Natural killer cell treated with Interleukin-12 subunit alpha and Interleukin-12 subunit beta and Interleukin-15 and Interleukin-18, amount 100 ng/mL, for 72 hours (primary cell): ENCODE results near the gene CXorf58. TPM values are rescaled to one million over a fixed set of nuclear protein-coding genes. Genes with fewer than 3 reads are reported as not detected.
"Not testable (repeated sequence)": the region's sequence is repeated elsewhere in the genome, so short reads cannot be mapped to it uniquely, and the experiment has no call there.

Source experiments
- ATAC-seq, 2 donors: fragments of 150-1000 bp; cut with Tn5 transposase in 1 of 2; sonication (Bioruptor Pico), chemical (Tn5 transposase) in 1 of 2; 2 replicates each; pipeline ENCODE4 v1.10.0; 2021
- DNase-seq: peaks from one replicate; pipeline ENCODE4 v3.0.0; 2022; ENCODE audit warnings: low spot score
- H3K27ac Mint-ChIP-seq, 2 donors: 1 replicate in 1 of 2; 2 replicates in 1 of 2; pipeline ENCODE4 v1.8.0; 2022; ENCODE audit warnings: mixed read lengths in 2 of 2, mild to moderate bottlenecking in 1 of 2, moderate library complexity in 1 of 2
- H3K27me3 Mint-ChIP-seq, 2 donors: 1 replicate in 1 of 2; 2 replicates in 1 of 2; pipeline ENCODE4 v1.8.0; 2022; ENCODE audit warnings: mixed read lengths in 2 of 2
- H3K36me3 Mint-ChIP-seq: one replicate; pipeline ENCODE4 v1.8.0; 2022; ENCODE audit warnings: mixed read lengths
- H3K4me1 Mint-ChIP-seq, 2 donors: 1 replicate in 1 of 2; 2 replicates in 1 of 2; pipeline ENCODE4 v1.8.0; 2022; ENCODE audit warnings: low read depth in 2 of 2, mixed read lengths in 2 of 2, mild to moderate bottlenecking in 1 of 2
- H3K4me3 Mint-ChIP-seq: one replicate; pipeline ENCODE4 v1.8.0; 2022; ENCODE audit warnings: mixed read lengths
- H3K9me3 Mint-ChIP-seq: 2 replicates; pipeline ENCODE4 v1.8.0; 2022; ENCODE audit warnings: mixed read lengths
- total RNA-seq, 2 donors: library from RNA; stranded (reverse); gene quantifications; one replicate each; pipeline ENCODE4 v1.2.3, GENCODE V29; 2022

The CXorf58 gene
- total RNA-seq, 2 donors from 2014 or later: not detected

- ATAC-seq (no peak), DNase-seq (no peak)
- Mint-ChIP-seq H3K27ac (no peak overlapping the region), H3K4me3 (no peak overlapping the region), H3K36me3 (no peaks in the 10 kb centered on the region), H3K4me1 (peaks cover 7% of the 10 kb centered on the region in 2 donors), H3K9me3 (no peaks in the 10 kb centered on the region), H3K27me3 (peaks cover 0 to 8% of the 10 kb centered on the region in 2 donors)
Observed at GRCh38 chrX:23887918-23888317, 19.9 kb upstream of the CXorf58 start.

DNA sequence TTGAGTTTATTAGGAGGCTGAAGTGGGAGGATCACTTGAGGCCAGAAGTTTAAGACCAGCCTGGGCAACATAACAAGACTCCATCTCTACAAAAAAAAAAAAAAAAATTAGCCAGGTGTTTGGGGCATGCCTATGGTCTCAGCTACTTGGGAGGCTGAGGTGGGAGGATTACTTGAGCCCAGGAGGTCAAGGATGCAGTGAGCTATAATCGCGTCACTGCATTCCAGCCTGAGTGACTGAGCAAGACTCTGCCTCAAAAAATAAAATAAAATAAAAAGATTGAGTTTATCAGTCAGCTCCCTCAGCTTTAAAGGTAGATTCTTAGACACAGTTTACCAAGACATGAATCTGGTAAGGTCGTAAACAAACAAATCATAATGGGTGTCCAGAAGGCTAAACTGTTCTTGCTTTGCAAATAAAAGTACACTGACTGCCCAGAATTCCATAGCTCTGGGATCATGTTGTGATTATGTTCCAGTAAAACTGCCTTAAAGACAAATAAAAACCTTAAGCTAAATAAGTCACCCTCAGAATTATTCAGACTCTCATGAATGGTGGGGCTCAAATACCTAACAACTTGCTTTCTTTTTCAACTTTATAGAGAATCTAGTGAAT lies 18.8 kb upstream of the CXorf58 start:
- no peak overlapping the region for H3K4me3 Mint-ChIP-seq
- ATAC-seq (no peak), DNase-seq (no peak)
- no peaks in the 10 kb centered on the region for H3K9me3 Mint-ChIP-seq
- H3K36me3 Mint-ChIP-seq: no peaks in the 10 kb centered on the region
- no peak overlapping the region for H3K27ac Mint-ChIP-seq
- peaks cover 0 to 4% of the 10 kb centered on the region in 2 donors for H3K27me3 Mint-ChIP-seq
- peaks cover 2 to 7% of the 10 kb centered on the region in 2 donors for H3K4me1 Mint-ChIP-seq

DNA sequence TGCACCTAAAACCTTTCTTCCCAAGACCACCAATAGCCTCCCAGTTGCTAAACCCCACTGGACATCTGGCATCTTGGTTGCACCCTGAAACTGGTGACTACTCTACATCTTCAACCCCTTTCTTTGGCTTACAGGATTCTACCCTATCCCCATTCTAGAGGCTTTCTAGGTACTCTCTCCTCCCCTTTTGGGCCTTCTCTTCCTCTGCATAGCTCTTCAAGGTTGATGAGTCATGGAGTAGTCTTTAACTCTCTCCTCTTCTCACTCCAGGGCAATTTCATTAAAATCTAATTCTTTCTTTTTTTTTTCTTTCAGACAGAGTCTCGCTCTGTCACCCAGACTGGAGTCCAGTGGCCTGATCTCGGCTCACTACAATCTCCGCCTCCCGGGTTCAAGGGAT lies 16.9 kb upstream of the CXorf58 start:
- Mint-ChIP-seq H3K36me3 (no peaks in the 10 kb centered on the region), H3K9me3 (no peaks in the 10 kb centered on the region), H3K27me3 (peaks cover 0 to 2% of the 10 kb centered on the region in 2 donors), H3K27ac (no peak overlapping the region), H3K4me3 (no peak overlapping the region), H3K4me1 (peaks cover 0 to under 1% of the 10 kb centered on the region in 2 donors)
- ATAC-seq (no peak), DNase-seq (no peak)

DNA sequence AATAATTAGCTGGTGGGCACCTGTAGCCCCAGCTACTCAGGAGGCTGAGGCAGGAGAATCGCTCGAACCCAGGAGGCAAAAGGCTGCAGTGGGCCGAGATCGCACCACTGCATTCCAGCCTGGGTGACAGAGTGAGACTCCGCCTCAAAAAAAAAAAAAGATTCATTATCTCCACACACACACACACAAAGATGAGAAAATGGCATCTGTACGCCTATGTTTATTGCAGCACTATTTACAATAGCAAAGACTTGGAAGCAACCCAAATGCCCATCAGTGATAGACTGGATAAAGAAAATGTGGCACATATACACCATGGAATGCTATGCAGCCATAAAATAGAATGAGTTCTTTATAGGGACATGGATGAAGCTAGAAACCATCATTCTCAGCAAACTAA lies 12.8 kb upstream of the CXorf58 start:
- not testable (repeated sequence) for H3K36me3 Mint-ChIP-seq, H3K4me3 Mint-ChIP-seq, DNase-seq, H3K9me3 Mint-ChIP-seq, H3K4me1 Mint-ChIP-seq, H3K27me3 Mint-ChIP-seq, H3K27ac Mint-ChIP-seq, ATAC-seq

- not testable (repeated sequence) for H3K4me1 Mint-ChIP-seq, H3K36me3 Mint-ChIP-seq, H3K27ac Mint-ChIP-seq, H3K4me3 Mint-ChIP-seq, H3K27me3 Mint-ChIP-seq, H3K9me3 Mint-ChIP-seq, DNase-seq, ATAC-seq
Observed at GRCh38 chrX:23896539-23896938, 11.3 kb upstream of the CXorf58 start.

DNA sequence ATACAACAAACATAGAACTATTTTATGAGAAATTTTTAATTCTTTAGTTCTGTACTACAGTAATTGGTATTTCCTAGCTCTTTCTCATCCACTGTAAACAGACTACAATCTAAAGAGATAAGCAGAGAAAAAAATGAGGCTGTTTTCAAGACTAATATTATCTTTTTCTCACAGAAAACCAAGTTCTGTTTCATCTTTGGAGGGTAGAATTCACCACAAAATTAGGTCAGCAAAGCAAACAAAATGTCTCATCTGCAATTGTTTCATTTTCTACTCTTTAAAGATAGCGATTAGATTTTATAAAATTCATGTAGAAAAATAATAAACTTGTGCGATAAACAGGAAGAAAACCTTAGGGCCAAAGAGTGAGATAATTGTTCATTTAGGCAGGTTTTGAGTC lies 10.8 kb upstream of the CXorf58 start:
- no peak overlapping the region for H3K27ac Mint-ChIP-seq
- DNase-seq: no peak
- H3K9me3 Mint-ChIP-seq: no peaks in the 10 kb centered on the region
- ATAC-seq: no peak
- no peaks in the 10 kb centered on the region for H3K36me3 Mint-ChIP-seq
- H3K27me3 Mint-ChIP-seq: peaks cover 0 to 2% of the 10 kb centered on the region in 2 donors
- H3K4me1 Mint-ChIP-seq: no peaks in the 10 kb centered on the region
- no peak overlapping the region for H3K4me3 Mint-ChIP-seq

DNA sequence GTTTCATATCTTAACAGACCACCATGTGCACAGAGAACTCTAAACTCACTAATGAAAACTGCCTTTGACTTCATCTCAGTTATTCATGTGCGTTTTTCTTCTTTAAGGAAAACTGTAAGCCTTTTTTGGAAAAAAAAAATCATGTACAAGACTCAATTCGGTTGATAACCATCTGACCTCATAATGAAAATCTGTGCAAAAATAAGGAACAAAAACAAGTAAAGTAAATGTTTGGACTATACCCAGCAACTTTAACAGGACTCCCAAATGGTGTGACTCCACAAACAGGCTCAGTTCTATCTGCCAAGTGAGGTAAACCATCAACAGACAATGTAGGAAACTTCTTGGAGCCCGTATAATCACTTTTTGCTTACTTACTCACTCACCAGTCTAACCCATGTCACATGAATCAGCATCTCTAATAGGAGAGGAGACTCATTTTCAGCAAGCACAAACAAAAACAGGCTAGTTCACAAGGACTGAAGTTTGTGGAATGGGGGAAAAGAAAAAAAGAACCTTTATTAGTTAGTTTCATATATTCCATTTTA lies 9.3 kb upstream of the CXorf58 start:
- no peaks in the 10 kb centered on the region for H3K4me1 Mint-ChIP-seq
- no peaks in the 10 kb centered on the region for H3K36me3 Mint-ChIP-seq
- no peak overlapping the region for H3K27ac Mint-ChIP-seq
- H3K9me3 Mint-ChIP-seq: no peaks in the 10 kb centered on the region
- H3K27me3 Mint-ChIP-seq: peaks cover 0 to 2% of the 10 kb centered on the region in 2 donors
- H3K4me3 Mint-ChIP-seq: no peak overlapping the region
- ATAC-seq (no peak), DNase-seq (no peak)

DNA sequence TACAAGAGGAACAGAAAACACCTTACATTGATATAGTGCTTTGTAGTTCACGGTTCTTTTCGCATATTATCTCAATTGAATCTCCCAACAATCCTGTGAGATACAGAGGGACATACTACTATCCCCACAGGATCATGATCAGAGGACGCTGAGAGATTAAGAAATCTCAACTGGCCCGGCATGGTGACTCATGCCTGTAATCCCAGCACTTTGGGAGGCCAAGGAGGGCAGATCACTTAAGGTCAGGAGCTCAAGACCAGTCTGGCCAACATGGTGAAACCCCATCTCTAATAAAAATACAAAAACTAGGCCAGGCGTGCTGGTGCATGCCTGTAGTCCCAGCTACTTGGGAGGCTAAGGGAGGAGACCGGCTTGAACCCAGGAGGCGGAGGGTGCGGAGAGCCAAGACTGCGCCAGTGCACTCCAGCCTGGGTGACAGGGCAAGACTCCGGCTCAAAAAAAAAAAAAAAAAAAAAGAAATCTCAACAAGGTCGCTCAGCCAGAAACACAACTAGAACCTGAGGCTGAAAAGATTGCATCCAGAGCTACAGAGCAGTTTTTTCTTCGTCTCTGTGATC lies 7.5 kb upstream of the CXorf58 start:
- ATAC-seq (no peak), DNase-seq (no peak)
- Mint-ChIP-seq H3K9me3 (no peaks in the 10 kb centered on the region), H3K4me3 (no peak overlapping the region), H3K4me1 (peaks cover 2 to 5% of the 10 kb centered on the region in 2 donors), H3K36me3 (no peaks in the 10 kb centered on the region), H3K27ac (no peak overlapping the region), H3K27me3 (no peaks in the 10 kb centered on the region)

GRCh38 chrX:23901060-23901459 lies 6.7 kb upstream of the CXorf58 start:
- no peak for DNase-seq

DNA sequence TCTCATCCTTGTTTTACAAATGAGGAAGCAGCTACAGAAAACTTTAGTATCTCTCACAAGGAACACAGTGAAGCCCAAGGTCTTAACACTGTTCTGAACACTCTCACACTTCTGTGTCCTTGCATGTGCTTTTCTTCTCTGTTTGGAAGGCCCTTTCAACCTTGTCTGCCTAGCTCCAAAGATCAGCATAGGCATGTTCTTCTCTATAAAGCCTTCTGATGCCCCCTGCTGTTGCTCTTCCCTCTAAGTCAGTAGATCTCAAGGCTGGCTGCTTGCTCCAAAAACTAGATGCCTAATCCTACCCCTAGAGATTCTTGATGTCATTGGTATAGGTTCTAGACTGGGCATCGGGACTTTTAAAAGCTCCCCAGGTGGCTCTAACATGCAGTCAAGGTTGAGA lies 6.0 kb upstream of the CXorf58 start:
- peak; percentile 75 for ATAC-seq
- no peak overlapping the region for H3K4me3 Mint-ChIP-seq
- no peak for DNase-seq
- peaks cover 2 to 5% of the 10 kb centered on the region in 2 donors for H3K4me1 Mint-ChIP-seq
- no peaks in the 10 kb centered on the region for H3K9me3 Mint-ChIP-seq
- H3K36me3 Mint-ChIP-seq: no peaks in the 10 kb centered on the region
- no peak overlapping the region for H3K27ac Mint-ChIP-seq
- H3K27me3 Mint-ChIP-seq: no peaks in the 10 kb centered on the region

More at GRCh38 chrX:23901060-23901459, 6.7 kb upstream of the CXorf58 start:
- Mint-ChIP-seq H3K4me3 (no peak overlapping the region), H3K27ac (no peak overlapping the region), H3K4me1 (peaks cover 2 to 5% of the 10 kb centered on the region in 2 donors), H3K9me3 (no peaks in the 10 kb centered on the region), H3K27me3 (no peaks in the 10 kb centered on the region), H3K36me3 (no peaks in the 10 kb centered on the region)
- peak; percentile 75 to 85 for ATAC-seq

- H3K4me3 Mint-ChIP-seq: no peak overlapping the region
- DNase-seq (no peak), ATAC-seq (no peak)
- H3K36me3 Mint-ChIP-seq: no peaks in the 10 kb centered on the region
- H3K27me3 Mint-ChIP-seq: no peaks in the 10 kb centered on the region
- peaks cover 2 to 5% of the 10 kb centered on the region in 2 donors for H3K4me1 Mint-ChIP-seq
- H3K27ac Mint-ChIP-seq: no peak overlapping the region
- no peaks in the 10 kb centered on the region for H3K9me3 Mint-ChIP-seq
Observed at GRCh38 chrX:23902419-23902818, 5.4 kb upstream of the CXorf58 start.

DNA sequence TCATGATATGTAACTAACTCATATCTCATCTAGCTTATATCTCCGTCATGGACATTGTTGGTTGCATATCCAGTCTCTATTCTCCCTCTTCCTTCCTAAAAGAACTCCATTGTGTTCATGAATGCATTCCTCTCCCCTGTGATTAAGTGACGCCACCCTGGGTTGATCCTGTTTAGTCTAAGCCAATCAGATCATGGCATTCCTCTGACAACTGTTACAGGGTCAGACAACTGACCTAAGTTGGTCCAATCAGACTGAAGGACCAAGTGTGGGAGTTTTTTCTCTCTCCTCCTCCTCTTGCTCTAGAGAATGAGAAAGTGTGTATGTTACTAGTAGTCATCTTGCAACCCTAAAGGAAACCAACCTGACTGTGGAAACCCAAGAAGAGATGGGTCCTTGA lies 3.7 kb upstream of the CXorf58 start:
- Mint-ChIP-seq H3K9me3 (no peaks in the 10 kb centered on the region), H3K27me3 (no peaks in the 10 kb centered on the region), H3K4me3 (no peak overlapping the region), H3K36me3 (no peaks in the 10 kb centered on the region), H3K27ac (no peak overlapping the region), H3K4me1 (peaks cover 8 to 12% of the 10 kb centered on the region in 2 donors)
- DNase-seq (no peak), ATAC-seq (no peak)

DNA sequence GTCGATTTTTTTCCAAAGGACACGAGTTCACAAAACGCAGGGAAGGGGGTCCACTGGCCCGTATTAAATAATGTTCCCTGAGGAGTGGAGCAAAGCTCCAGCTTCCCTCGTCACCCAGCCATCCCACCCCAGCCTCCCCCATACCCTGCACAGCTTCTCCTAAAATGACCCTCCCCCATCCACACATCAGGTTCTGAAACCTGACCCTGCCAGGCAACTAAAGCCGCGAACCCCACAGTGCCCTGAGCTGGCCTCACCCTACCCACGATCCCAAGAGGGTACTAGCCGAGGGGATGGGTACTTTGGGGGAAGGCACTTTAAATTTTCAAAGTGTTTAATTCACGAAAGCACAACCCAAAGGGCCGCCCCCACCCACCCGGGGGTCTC lies 702 bp upstream of the CXorf58 start:
- Mint-ChIP-seq H3K27me3 (no peaks in the 10 kb centered on the region), H3K27ac (peak overlapping the region; percentile 63 to 76), H3K9me3 (no peaks in the 10 kb centered on the region), H3K4me1 (peaks cover 8 to 12% of the 10 kb centered on the region in 2 donors), H3K36me3 (no peaks in the 10 kb centered on the region), H3K4me3 (peak overlapping the region; percentile 70)
- ATAC-seq: no peak
- no peak for DNase-seq

- Mint-ChIP-seq H3K36me3 (no peaks in the 10 kb centered on the region), H3K27me3 (no peaks in the 10 kb centered on the region), H3K27ac (peak overlapping the region; percentile 75 to 76), H3K9me3 (no peaks in the 10 kb centered on the region), H3K4me1 (peaks cover 8 to 12% of the 10 kb centered on the region in 2 donors), H3K4me3 (peak overlapping the region; percentile 70)
- no peak for ATAC-seq
- DNase-seq: no peak
Observed at GRCh38 chrX:23908219-23909004, 606 bp downstream of the CXorf58 start.
